GM19372 (cell line): ENCODE results near the gene SLC6A19.

Experiments
- ATAC-seq: cut with Tn5 transposase; IDR thresholded peaks from one replicate; pipeline ENCODE4 v1.9.1; 2021; ENCODE audit warnings: mild to moderate bottlenecking, low read depth, moderate library complexity; ENCODE audit not compliant: unreplicated experiment

The SLC6A19 gene

GRCh38 chr5:1205255-1206180 lies 4.1 kb downstream of the SLC6A19 start:
- ATAC-seq, result no peak

- no peak for ATAC-seq
These were observed 5.4 kb downstream of the SLC6A19 start for GRCh38 chr5:1206521-1207412.

- no peak for ATAC-seq
These were observed 6.2 kb downstream of the SLC6A19 start for GRCh38 chr5:1207555-1207954.

- ATAC-seq, result no peak
These were observed 6.9 kb downstream of the SLC6A19 start for GRCh38 chr5:1208221-1208742.

- no peak for ATAC-seq
These were observed 7.5 kb downstream of the SLC6A19 start for GRCh38 chr5:1208743-1209488.

- no peak for ATAC-seq
These were observed 8.1 kb downstream of the SLC6A19 start for GRCh38 chr5:1209489-1209852.

GRCh38 chr5:1209896-1210776 lies 8.7 kb downstream of the SLC6A19 start:
- ATAC-seq, result no peak

GRCh38 chr5:1210832-1211251 lies 9.4 kb downstream of the SLC6A19 start:
- no peak for ATAC-seq

GRCh38 chr5:1211701-1212100 lies 10.3 kb downstream of the SLC6A19 start:
- ATAC-seq, result no peak

- ATAC-seq, result no peak
These were observed 10.9 kb downstream of the SLC6A19 start for GRCh38 chr5:1212271-1212670.

GRCh38 chr5:1212881-1213280 lies 11.5 kb downstream of the SLC6A19 start:
- no peak for ATAC-seq

- ATAC-seq, result no peak
These were observed 12.2 kb downstream of the SLC6A19 start for GRCh38 chr5:1213508-1214162.

- no peak for ATAC-seq
These were observed 13.0 kb downstream of the SLC6A19 start for GRCh38 chr5:1214163-1214935.

- no peak for ATAC-seq
These were observed 13.5 kb downstream of the SLC6A19 start for GRCh38 chr5:1214936-1215220.

GRCh38 chr5:1215320-1216096 lies 14.1 kb downstream of the SLC6A19 start:
- no peak for ATAC-seq

GRCh38 chr5:1216211-1216917 lies 15.0 kb downstream of the SLC6A19 start:
- ATAC-seq, result no peak

GRCh38 chr5:1216918-1217295 lies 15.5 kb downstream of the SLC6A19 start:
- ATAC-seq, result no peak
